M059J (cell line): Measurements from ENCODE around the gene AQP4. TPM values are rescaled to one million over a fixed set of nuclear protein-coding genes. Genes with fewer than 3 reads are reported as not detected.

Experiments used
- DNase-seq: peaks from one replicate; pipeline ENCODE4 v3.0.0-alpha.2; 2012; ENCODE audit warnings: low read depth
- total RNA-seq: library from RNA; depleted of rRNA; stranded (reverse); fragments of >200 nt; shearing (Covaris generic); gene quantifications from 2 replicates; pipeline ENCODE4 v1.2.3, GENCODE V29; 2014

Gene AQP4
- total RNA-seq, 1 experiment from 2014 or later = not detected

GRCh38 chr18:26839609-26840008 lies 25.9 kb downstream of the AQP4 start:
- DNase-seq = no peak

- no peak for DNase-seq
Observed at GRCh38 chr18:26832302-26832701, 33.2 kb downstream of the AQP4 start.

- DNase-seq = no peak
Observed at GRCh38 chr18:26827581-26827980, 37.9 kb downstream of the AQP4 start.

DNA sequence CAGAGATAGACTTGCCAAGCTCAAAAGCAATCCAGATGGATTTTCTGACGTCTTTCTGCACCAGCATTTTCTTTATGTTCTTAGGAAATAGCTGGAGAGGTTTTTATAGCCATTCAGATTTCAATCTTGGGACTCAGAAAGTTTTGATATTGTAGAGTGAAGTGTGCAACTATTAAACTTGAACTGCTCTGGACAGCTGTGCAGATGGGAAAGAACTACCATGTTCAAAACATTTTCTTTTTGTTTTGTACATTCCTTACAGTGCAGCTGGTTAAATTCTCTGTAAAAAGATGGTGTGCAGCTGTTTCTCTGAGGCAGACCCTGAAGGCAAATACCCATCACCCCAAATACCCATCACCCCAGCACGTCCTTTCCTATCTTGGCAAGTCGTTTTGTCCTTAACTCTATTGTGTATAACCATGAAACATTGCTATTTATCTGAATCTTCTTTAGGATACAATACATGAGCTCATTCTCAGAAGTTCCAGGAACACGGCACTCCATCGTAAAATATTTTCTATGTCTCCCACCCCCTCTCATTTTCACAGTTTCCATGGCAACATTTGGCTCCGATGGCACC lies 38.8 kb downstream of the AQP4 start:
- DNase-seq = no peak

DNA sequence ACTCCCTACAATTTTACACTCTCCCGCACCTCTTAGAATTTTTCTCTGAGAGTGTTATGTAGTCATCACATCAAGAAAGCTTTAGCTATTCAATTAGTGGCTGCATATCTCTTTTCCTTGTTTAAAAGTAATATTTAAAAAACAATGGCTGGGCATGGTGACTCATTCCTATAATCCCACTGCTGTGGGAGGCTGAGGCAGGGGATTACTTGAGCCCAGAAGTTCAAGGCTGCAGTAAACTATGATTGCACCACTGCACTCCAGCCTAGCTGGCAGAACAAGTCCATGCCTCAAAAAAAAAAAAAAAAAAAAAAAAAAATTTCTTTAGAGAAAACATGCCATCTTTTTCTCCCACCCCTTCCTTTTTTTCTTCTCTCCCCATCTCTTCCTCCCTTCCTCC lies 44.3 kb downstream of the AQP4 start:
- no peak for DNase-seq

- no peak for DNase-seq
Observed at GRCh38 chr18:26819046-26819445, 46.5 kb downstream of the AQP4 start.

DNA sequence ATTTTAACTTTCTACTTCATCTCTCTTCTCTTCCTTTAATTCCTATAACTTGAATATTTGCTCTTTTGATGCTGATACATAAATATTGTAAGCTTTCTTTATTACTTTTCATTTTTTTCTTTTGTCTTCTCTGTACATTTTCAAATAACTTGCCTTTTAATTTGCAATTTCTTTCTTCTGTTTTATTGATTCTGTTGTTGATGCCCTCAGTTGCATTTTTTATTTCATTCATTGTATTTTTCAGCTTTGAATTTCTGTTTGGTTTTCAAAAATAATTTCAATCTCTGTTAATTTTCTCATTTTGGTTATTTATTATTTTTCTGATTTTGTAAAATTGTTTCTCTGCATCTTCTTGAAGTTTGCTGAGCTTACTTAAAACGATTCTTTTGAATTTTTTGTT lies 47.0 kb downstream of the AQP4 start:
- DNase-seq = no peak

DNA sequence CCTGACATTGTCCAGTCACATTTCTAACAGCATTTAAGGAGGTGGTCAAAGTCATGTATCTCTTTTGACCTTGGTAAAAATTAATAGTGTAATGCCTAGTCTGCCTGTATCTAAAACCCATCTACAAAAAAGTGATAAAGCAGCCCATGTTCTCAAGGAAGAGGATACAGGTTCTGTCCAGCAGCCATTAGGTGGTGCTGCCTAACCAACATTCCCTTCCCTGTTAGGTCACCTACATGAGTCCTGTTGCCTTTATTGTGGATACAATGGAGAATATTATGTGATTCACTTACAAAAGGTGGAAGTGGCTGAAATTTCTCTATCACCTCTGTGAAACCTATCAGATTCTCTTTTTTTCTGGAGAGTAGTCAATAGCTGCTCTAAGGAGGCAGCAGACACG lies 52.5 kb downstream of the AQP4 start:
- DNase-seq = peak; percentile 41

- no peak for DNase-seq
Observed at GRCh38 chr18:26812462-26812861, 53.0 kb downstream of the AQP4 start.

DNA sequence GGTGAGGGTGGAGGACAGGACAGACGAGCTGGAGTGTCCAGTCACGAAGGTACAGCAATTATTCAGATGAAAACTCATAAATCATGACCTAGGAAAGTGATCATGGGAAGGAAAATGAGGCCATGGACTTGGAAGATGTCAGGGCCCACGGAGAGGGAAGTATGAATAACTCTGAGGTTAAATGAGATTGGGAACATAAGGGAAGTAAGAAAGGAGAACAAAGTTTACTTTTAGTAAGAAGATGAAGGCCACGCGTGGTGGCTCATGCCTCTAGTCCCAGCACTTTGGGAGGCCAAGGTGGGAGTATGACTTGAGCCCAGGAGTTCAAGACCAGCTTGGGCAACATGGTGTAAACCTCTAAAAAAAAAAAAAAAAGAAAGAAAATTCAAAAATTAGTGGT lies 56.2 kb downstream of the AQP4 start:
- DNase-seq = no peak

GRCh38 chr18:26806224-26806623 lies 59.3 kb downstream of the AQP4 start:
- peak; percentile 23 for DNase-seq

DNA sequence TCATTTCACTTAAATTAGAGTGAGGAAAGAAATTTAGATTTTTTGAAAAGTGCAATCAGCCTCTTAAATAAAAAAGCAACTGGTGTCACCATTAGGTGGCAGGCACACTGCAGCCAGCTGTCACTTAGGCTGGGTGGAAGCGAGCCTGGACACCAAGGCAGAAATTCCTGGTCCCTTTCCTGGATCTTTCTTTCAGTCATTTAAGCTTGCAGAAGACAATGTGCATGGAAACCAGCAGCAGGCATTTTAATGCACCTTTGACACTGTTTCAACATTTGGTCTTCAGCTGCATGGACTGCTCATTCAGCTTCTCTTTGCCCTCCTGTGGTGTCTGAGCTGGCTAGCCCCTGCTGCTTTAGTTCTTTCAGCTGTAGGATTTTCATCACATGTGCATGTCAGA lies 61.0 kb downstream of the AQP4 start:
- peak; percentile 1 for DNase-seq

DNA sequence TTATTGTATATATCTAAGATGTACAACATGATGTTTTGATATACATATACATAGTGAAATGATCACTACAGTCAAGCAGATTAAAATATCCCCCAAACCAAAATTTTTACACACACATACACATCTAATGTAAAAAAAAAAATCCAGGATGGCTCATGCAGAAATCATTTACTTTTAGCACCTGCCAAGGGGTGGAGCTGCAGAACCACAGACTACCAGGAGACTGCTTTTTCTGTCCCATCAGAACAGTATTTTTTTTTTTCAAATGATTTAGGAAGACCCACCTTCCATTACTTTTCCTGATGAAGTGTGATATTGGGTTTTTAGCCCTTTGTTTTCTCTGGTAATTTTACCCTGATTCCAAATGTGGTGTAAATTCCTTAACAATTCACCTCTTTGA lies 61.9 kb downstream of the AQP4 start:
- DNase-seq = peak; percentile 1

DNA sequence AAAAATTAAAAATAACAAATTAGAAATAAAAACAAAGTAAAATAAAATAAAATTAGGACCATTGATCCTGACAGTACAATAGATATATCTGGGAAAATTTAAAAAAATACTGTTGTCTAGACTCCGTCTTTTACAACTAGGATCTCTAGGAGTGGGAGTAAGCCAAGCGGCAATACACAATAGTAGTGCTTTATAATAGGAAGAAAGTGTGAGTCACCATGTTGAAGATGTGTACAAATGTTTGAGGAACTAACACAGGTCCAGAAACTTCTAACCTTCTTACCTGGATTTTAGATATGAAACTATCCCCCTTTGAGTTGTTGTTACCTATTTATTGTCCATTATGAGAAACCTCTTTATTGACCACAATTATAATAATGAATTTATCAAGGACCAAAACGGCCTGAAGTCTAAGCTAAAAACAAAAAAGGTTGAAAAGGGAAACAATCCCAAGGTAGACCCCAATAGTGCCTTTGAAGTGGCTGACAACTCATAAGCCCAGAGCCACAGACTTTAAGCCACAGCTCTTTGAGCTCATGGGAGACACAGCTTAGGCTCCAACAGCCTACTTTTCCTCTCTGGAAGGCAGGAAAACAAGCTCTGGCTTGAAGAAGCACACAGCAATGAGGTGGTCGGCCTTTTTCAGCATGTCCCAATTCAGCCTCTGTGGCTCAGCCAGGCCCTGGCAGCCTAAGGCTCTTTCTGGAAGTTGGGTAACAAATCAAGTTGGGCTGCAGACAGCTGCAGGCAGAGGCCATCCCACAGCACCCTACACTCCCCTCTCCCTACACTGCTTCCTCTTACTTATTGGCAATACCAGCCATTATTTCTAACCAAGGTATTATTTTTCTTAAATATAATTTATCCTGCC lies 62.9 kb downstream of the AQP4 start:
- DNase-seq = no peak
